Adrenal gland (tissue), 12 donors: ENCODE data around the gene BHLHE40. TPM values are rescaled to one million over a fixed set of nuclear protein-coding genes. Genes with fewer than 3 reads are reported as not detected.

Experiments
- DNase-seq, 7 donors: peaks; one replicate each; pipeline ENCODE4 v3.0.0-alpha.2; 2019 to 2020
- H3K27ac ChIP-seq, 5 donors: fragments of 200-600 bp; sonication (generic) in 4 of 5; 1 replicate in 3 of 5; 2 replicates in 2 of 5; pipeline versions ENCODE4 v1.5.1 to v1.8.0; 2016 to 2020; ENCODE audit warnings: mild to moderate bottlenecking in 1 of 5
- H3K27me3 ChIP-seq: fragments of 200-600 bp; 2 replicates; pipeline ENCODE4 v1.8.0; 2021
- H3K36me3 ChIP-seq, 2 donors: fragments of 200-600 bp; replicated peaks in 1 of 2; 1 replicate in 1 of 2; 2 replicates in 1 of 2; pipeline versions ENCODE4 v1.5.1 to v1.8.0; 2018 to 2022
- H3K4me1 ChIP-seq, 2 donors: fragments of 200-600 bp; replicated peaks in 1 of 2; 1 replicate in 1 of 2; 2 replicates in 1 of 2; pipeline versions ENCODE4 v1.5.1 to v1.8.0; 2018 to 2021
- H3K4me3 ChIP-seq, 4 donors: fragments of 200-600 bp; sonication (generic) in 3 of 4; one replicate each; pipeline ENCODE4 v1.5.1; 2016 to 2018
- H3K9me3 ChIP-seq, 3 donors: fragments of 200-600 bp; sonication (generic) in 1 of 3; replicated peaks in 1 of 3; 1 replicate in 2 of 3; 2 replicates in 1 of 3; pipeline versions ENCODE4 v1.5.1 to v1.8.0; 2016 to 2021
- CTCF ChIP-seq, 6 experiments: fragments of 450-650 bp in 4 of 6; fragments of 200-600 bp in 2 of 6; sonication (generic) in 1 of 6; IDR thresholded peaks; 1 replicate in 5 of 6; 2 replicates in 1 of 6; pipeline versions ENCODE4 v1.5.1 to v1.8.0; 2016 to 2021; ENCODE audit warnings: antibody characterized with exemption in 6 of 6, mild to moderate bottlenecking in 2 of 6, moderate library complexity in 1 of 6
- POLR2A ChIP-seq, 2 donors: fragments of 450-650 bp; IDR thresholded peaks; one replicate each; pipeline ENCODE4 v1.6.1; 2017; ENCODE audit warnings: antibody characterized with exemption in 2 of 2, mild to moderate bottlenecking in 2 of 2, moderate library complexity in 1 of 2
- WGBS, 4 donors: extraction: QIAGEN DNeasy Blood & Tissue Kit in 2 of 4; methylation state at CpG; one replicate each; pipeline versions ENCODE4 v1.1.5 to v1.1.7; 2013 to 2017; 5-methylcytosine and 5-hydroxymethylcytosine counted together
- intact Hi-C, 2 donors: fragments of 100-400 bp; cut with DNase I; formaldehyde crosslinking; loops; one replicate each; pipeline versions ENCODE4 v1.14.1 to v1.15.0; 2022 to 2023
- polyA plus RNA-seq, 3 donors: library from polyadenylated mRNA; stranded (reverse); fragments of 200-250 nt in 2 of 3; fragments of 350-450 nt in 1 of 3; fragmentation: Illumina TruSeq in 1 of 3; extraction: RNeasy Lipid Tissue Mini Kit (QIAGEN cat#74804) in 1 of 3; gene quantifications; one replicate each; pipeline ENCODE4 v1.2.3, GENCODE V29; 2013 to 2014
- total RNA-seq, 9 donors: library from RNA; depleted of rRNA in 4 of 9; stranded (reverse); fragments of >200 nt in 4 of 9; fragments of 120-200 nt in 1 of 9; fragmentation: NEBNext Ultra II Directional in 1 of 9; extraction: Animal tissue kit (Norgen Biotek cat#: 25700) in 1 of 9; gene quantifications; one replicate each; pipeline versions ENCODE4 v1.1.0 to v1.2.4, GENCODE V29; 2013 to 2023
- donor health status: healthy with polysubstance abuse.
- donor health status: Bipolar disorder and iron deficiency.
- donor health status: DM: yes; HTN: yes; CAD: no.
- donor health status: DM: no; HTN: no; CAD: no.
- donor health status: DM: no; HTN: no; CAD: no.
- donor health status: DM: yes; HTN: yes; CAD: no.

BHLHE40 gene
- total and polyA plus RNA-seq, 12 donors = 3.4 to 224 (median 75.5) TPM

- Histone ChIP-seq H3K4me1 (peaks cover 7 to 15% of the 10 kb centered on the region in 2 donors), H3K4me3 (peak overlapping the region in 1 of 4 donors; percentile 4), H3K9me3 (no peaks in the 10 kb centered on the region), H3K27ac (peak overlapping the region in 2 of 5 donors; percentile 1 to 6), H3K27me3 (no peaks in the 10 kb centered on the region), H3K36me3 (no peaks in the 10 kb centered on the region)
- DNase-seq = no peak
- intact Hi-C loops = loop anchor here in 1 of 2 donors (10.0 kb wide), 1 partner anchor 68 kb away; no protein-coding TSS in a partner anchor
- TF ChIP-seq CTCF (IDR thresholded peaks at IDR 0.05) (no peak), POLR2A (IDR thresholded peaks at IDR 0.05) (no peak)
- WGBS, 4 donors = 77 to 86% (median 83%) methylated on average over 9 of the region's 9 CpGs
Measured at GRCh38 chr3:4972652-4973643, 6.3 kb upstream of the BHLHE40 start.

GRCh38 chr3:4974154-4974553 is 5.1 kb upstream of the BHLHE40 start:
- no peaks in the 10 kb centered on the region for H3K27me3 ChIP-seq
- H3K27ac ChIP-seq = no peak overlapping the region
- no peaks in the 10 kb centered on the region for H3K36me3 ChIP-seq
- H3K4me3 ChIP-seq = no peak overlapping the region
- H3K9me3 ChIP-seq = no peaks in the 10 kb centered on the region
- intact Hi-C loops = loop anchor here in 1 of 2 donors (10.0 kb wide), 1 partner anchor 69 kb away; no protein-coding TSS in a partner anchor
- 88 to 93% (median 90%) methylated on average over 2 of the region's 2 CpGs for WGBS, 4 donors
- DNase-seq = no peak
- H3K4me1 ChIP-seq = peaks cover 7 to 15% of the 10 kb centered on the region in 2 donors
- no peak for TF ChIP-seq CTCF (IDR thresholded peaks at IDR 0.05)
- no peak for TF ChIP-seq POLR2A (IDR thresholded peaks at IDR 0.05)

GRCh38 chr3:4976109-4976508 is 3.1 kb upstream of the BHLHE40 start:
- Histone ChIP-seq H3K27ac (peak overlapping the region in 4 of 5 donors; percentile 98 to 100 (median 99)), H3K4me1 (peaks cover 8 to 15% of the 10 kb centered on the region in 2 donors), H3K4me3 (no peak overlapping the region), H3K9me3 (no peaks in the 10 kb centered on the region), H3K27me3 (no peaks in the 10 kb centered on the region), H3K36me3 (peaks cover 0 to under 1% of the 10 kb centered on the region in 2 donors)
- WGBS, 4 donors = 82 to 88% (median 83%) methylated on average over 4 of the region's 4 CpGs
- TF ChIP-seq CTCF (IDR thresholded peaks at IDR 0.05) = peak in 5 of 6 experiments; percentile 27 to 55 (median 49)
- TF ChIP-seq POLR2A (IDR thresholded peaks at IDR 0.05) = no peak
- DNase-seq = peak in 6 of 7 donors; percentile 56 to 84 (median 69)
- intact Hi-C loops = loop anchor here (5.0 to 10.0 kb wide), 3 partner anchors 71 to 254 kb away; no protein-coding TSS in a partner anchor
